ENCODE data around the gene PAX2. TPM values are rescaled to one million over a fixed set of nuclear protein-coding genes. Genes with fewer than 3 reads are reported as not detected.

Gene PAX2
- total RNA-seq, 1 experiment from 2014 or later = not detected

GRCh38 chr10:100803492-100803891 lies 58.1 kb downstream of the PAX2 start:
- in situ Hi-C loops (cut with HindIII; ENCODE audit: low pct_unique_long_range_greater_than_20kb, low sequenced_read_pairs) = no loop called here
- DNase-seq (ENCODE audit: low read depth) = no peak

GRCh38 chr10:100803908-100804307 lies 58.5 kb downstream of the PAX2 start:
- in situ Hi-C loops (cut with HindIII; ENCODE audit: low pct_unique_long_range_greater_than_20kb, low sequenced_read_pairs) = no loop called here
- no peak for DNase-seq (ENCODE audit: low read depth)

- DNase-seq (ENCODE audit: low read depth) = no peak
- in situ Hi-C loops (cut with HindIII; ENCODE audit: low pct_unique_long_range_greater_than_20kb, low sequenced_read_pairs) = no loop called here
Measured at GRCh38 chr10:100805543-100806355, 60.4 kb downstream of the PAX2 start.

GRCh38 chr10:100806356-100806645 lies 60.9 kb downstream of the PAX2 start:
- in situ Hi-C loops (cut with HindIII; ENCODE audit: low pct_unique_long_range_greater_than_20kb, low sequenced_read_pairs) = no loop called here
- DNase-seq (ENCODE audit: low read depth) = no peak

GRCh38 chr10:100807241-100807951 lies 62.0 kb downstream of the PAX2 start:
- DNase-seq (ENCODE audit: low read depth) = no peak
- in situ Hi-C loops (cut with HindIII; ENCODE audit: low pct_unique_long_range_greater_than_20kb, low sequenced_read_pairs) = no loop called here

- in situ Hi-C loops (cut with HindIII; ENCODE audit: low pct_unique_long_range_greater_than_20kb, low sequenced_read_pairs) = no loop called here
- no peak for DNase-seq (ENCODE audit: low read depth)
Measured at GRCh38 chr10:100808876-100809275, 63.5 kb downstream of the PAX2 start.

GRCh38 chr10:100810091-100810834 lies 64.9 kb downstream of the PAX2 start:
- DNase-seq (ENCODE audit: low read depth) = no peak
- in situ Hi-C loops (cut with HindIII; ENCODE audit: low pct_unique_long_range_greater_than_20kb, low sequenced_read_pairs) = no loop called here

- in situ Hi-C loops (cut with HindIII; ENCODE audit: low pct_unique_long_range_greater_than_20kb, low sequenced_read_pairs) = no loop called here
- DNase-seq (ENCODE audit: low read depth) = no peak
Measured at GRCh38 chr10:100810835-100811116, 65.4 kb downstream of the PAX2 start.

GRCh38 chr10:100811261-100811660 lies 65.9 kb downstream of the PAX2 start:
- no peak for DNase-seq (ENCODE audit: low read depth)
- in situ Hi-C loops (cut with HindIII; ENCODE audit: low pct_unique_long_range_greater_than_20kb, low sequenced_read_pairs) = no loop called here

GRCh38 chr10:100811752-100812750 lies 66.7 kb downstream of the PAX2 start:
- in situ Hi-C loops (cut with HindIII; ENCODE audit: low pct_unique_long_range_greater_than_20kb, low sequenced_read_pairs) = no loop called here
- DNase-seq (ENCODE audit: low read depth) = no peak

- DNase-seq (ENCODE audit: low read depth) = no peak
- in situ Hi-C loops (cut with HindIII; ENCODE audit: low pct_unique_long_range_greater_than_20kb, low sequenced_read_pairs) = no loop called here
Measured at GRCh38 chr10:100812978-100813377, 67.6 kb downstream of the PAX2 start.

- no peak for DNase-seq (ENCODE audit: low read depth)
- in situ Hi-C loops (cut with HindIII; ENCODE audit: low pct_unique_long_range_greater_than_20kb, low sequenced_read_pairs) = no loop called here
Measured at GRCh38 chr10:100814751-100815474, 69.5 kb downstream of the PAX2 start.

- DNase-seq (ENCODE audit: low read depth) = no peak
- in situ Hi-C loops (cut with HindIII; ENCODE audit: low pct_unique_long_range_greater_than_20kb, low sequenced_read_pairs) = no loop called here
Measured at GRCh38 chr10:100816671-100817070, 71.3 kb downstream of the PAX2 start.

GRCh38 chr10:100817268-100817839 lies 72.0 kb downstream of the PAX2 start:
- DNase-seq (ENCODE audit: low read depth) = no peak
- in situ Hi-C loops (cut with HindIII; ENCODE audit: low pct_unique_long_range_greater_than_20kb, low sequenced_read_pairs) = no loop called here

GRCh38 chr10:100819424-100819823 lies 74.0 kb downstream of the PAX2 start:
- DNase-seq (ENCODE audit: low read depth) = no peak
- in situ Hi-C loops (cut with HindIII; ENCODE audit: low pct_unique_long_range_greater_than_20kb, low sequenced_read_pairs) = no loop called here

GRCh38 chr10:100823194-100823593 lies 77.8 kb downstream of the PAX2 start:
- in situ Hi-C loops (cut with HindIII; ENCODE audit: low pct_unique_long_range_greater_than_20kb, low sequenced_read_pairs) = no loop called here
- DNase-seq (ENCODE audit: low read depth) = no peak

- DNase-seq (ENCODE audit: low read depth) = no peak
- in situ Hi-C loops (cut with HindIII; ENCODE audit: low pct_unique_long_range_greater_than_20kb, low sequenced_read_pairs) = no loop called here
Measured at GRCh38 chr10:100824886-100825285, 79.5 kb downstream of the PAX2 start.
